ENCODE data around the gene CNTNAP5. TPM values are rescaled to one million over a fixed set of nuclear protein-coding genes. Genes with fewer than 3 reads are reported as not detected.

Gene CNTNAP5
- total and polyA plus RNA-seq, 2 of the 4 experiments (the other 2 are of a cell fraction) = not detected

GRCh38 chr2:124104914-124105313 is 79.8 kb downstream of the CNTNAP5 start:
- BruUV-seq (replicated peaks) = no TSS peak
- H4K5ac ChIP-seq (ENCODE audit: low read depth, low read length) = no peak overlapping the region
- no peaks in the 10 kb centered on the region for H4K20me1 ChIP-seq (ENCODE audit: insufficient read depth, low read length)
- H3K14ac ChIP-seq (replicated peaks; ENCODE audit: low read depth, low read length) = no peak overlapping the region
- no peak overlapping the region for H3K27ac ChIP-seq (ENCODE audit: insufficient read depth, low read length)
- no peak overlapping the region for H2BK5ac ChIP-seq (ENCODE audit: low read depth, low read length, poor library complexity, severe bottlenecking)
- H3K36me3 ChIP-seq (ENCODE audit: control insufficient read depth, insufficient read depth, low read length) = no peaks in the 10 kb centered on the region
- no peaks in the 10 kb centered on the region for H3K4me1 ChIP-seq (ENCODE audit: control insufficient read depth, insufficient read depth, low read length)
- CTCF ChIA-PET = no interaction called here
- intact Hi-C loops (cut with micrococcal nuclease) = no loop called here
- H2BK20ac ChIP-seq (ENCODE audit: low read depth, low read length) = no peak overlapping the region
- H3K9me3 ChIP-seq (ENCODE audit: control insufficient read depth, insufficient read depth, low read length) = peaks cover 6% of the 10 kb centered on the region; the same call in 1 of the 2 replicates
- POLR2A ChIA-PET (ENCODE audit: unreplicated experiment) = no interaction called here
- H3K23ac ChIP-seq (ENCODE audit: low read depth, low read length) = no peak overlapping the region
- no peaks in the 10 kb centered on the region for H3K79me1 ChIP-seq (ENCODE audit: low read depth in 1 of 2, low read length in 2 of 2)
- no peak overlapping the region for H3K18ac ChIP-seq (ENCODE audit: low read depth, low read length)
- H3K9me1 ChIP-seq (ENCODE audit: insufficient read depth, low read length) = no peaks in the 10 kb centered on the region
- no peak overlapping the region for H2BK15ac ChIP-seq (ENCODE audit: low read depth, low read length)
- H2BK120ac ChIP-seq (ENCODE audit: low read depth, low read length) = no peak overlapping the region
- whole genome bisulfite sequencing, 2 experiments (ENCODE audit: extremely low coverage in 2 of 2, insufficient read length in 1 of 2) = no CpG with 5 or more reads among the region's 1 CpG
- TF ChIP-seq MAZ (IDR thresholded peaks at IDR 0.05; ENCODE audit: borderline replicate concordance, low read depth, low read length) (no peak), RAD21 (IDR thresholded peaks at IDR 0.05; ENCODE audit: low read length) (no peak)
- DNase-seq = no peak
- H3K27me3 ChIP-seq (ENCODE audit: control insufficient read depth, insufficient read depth, low read length) = no peaks in the 10 kb centered on the region
- H2AFZ ChIP-seq (replicated peaks; ENCODE audit: low read length, poor library complexity) = no peak overlapping the region
- dilution Hi-C loops (cut with HindIII; ENCODE audit: low sequenced_read_pairs, unreplicated experiment) = no loop called here
- H4K8ac ChIP-seq (ENCODE audit: low read depth in 2 of 2, low read length in 2 of 2) = no peak overlapping the region
- H3K4ac ChIP-seq (ENCODE audit: low read depth, low read length) = no peak overlapping the region
- ATAC-seq (ENCODE audit: low read depth) = no peak
- H2AK9ac ChIP-seq (replicated peaks; ENCODE audit: low read depth, low read length, poor library complexity) = no peak overlapping the region
- H3K4me3 ChIP-seq (ENCODE audit: insufficient read depth, low read depth, low read length) = no peak overlapping the region
- no peak overlapping the region for H3K56ac ChIP-seq (ENCODE audit: extremely low read depth, insufficient read depth, low read length)
- no peak overlapping the region for H3K4me2 ChIP-seq (ENCODE audit: low read depth, low read length)
- H2AK5ac ChIP-seq (ENCODE audit: low read depth, low read length) = no peak overlapping the region
- no peak overlapping the region for H4K91ac ChIP-seq (ENCODE audit: insufficient read depth, low read depth, low read length)
- in situ Hi-C loops (cut with MboI; ENCODE audit: low sequenced_read_pairs) = no loop called here
- H3K9ac ChIP-seq (ENCODE audit: low read depth, low read length) = no peak overlapping the region

Data from IMR-90 (cell line).